Tibial nerve (tissue), 4 donors: ENCODE measurements around the gene SPIRE2.

ENCODE experiments used
- EP300 ChIP-seq, 2 donors: sonication (generic); formaldehyde crosslinking; IDR thresholded peaks; one replicate each; pipeline ENCODE4 v1.6.1; 2017; ENCODE audit warnings: antibody characterized with exemption in 2 of 2, mild to moderate bottlenecking in 1 of 2
- POLR2A ChIP-seq, 2 donors: fragments of 450-650 bp; IDR thresholded peaks; one replicate each; pipeline ENCODE4 v1.6.1; 2017; ENCODE audit warnings: antibody characterized with exemption in 2 of 2, mild to moderate bottlenecking in 2 of 2, moderate library complexity in 2 of 2
- TF ChIP-seq, protein P1 (sequence below), 5 experiments: fragments of 200-600 bp in 3 of 5; fragments of 450-650 bp in 2 of 5; sonication (generic) in 3 of 5; IDR thresholded peaks; one replicate each; pipeline ENCODE4 v1.5.1; 2016 to 2019; ENCODE audit warnings: antibody characterized with exemption in 5 of 5, mild to moderate bottlenecking in 3 of 5, moderate library complexity in 2 of 5

- TF ChIP-seq, protein P1, sequence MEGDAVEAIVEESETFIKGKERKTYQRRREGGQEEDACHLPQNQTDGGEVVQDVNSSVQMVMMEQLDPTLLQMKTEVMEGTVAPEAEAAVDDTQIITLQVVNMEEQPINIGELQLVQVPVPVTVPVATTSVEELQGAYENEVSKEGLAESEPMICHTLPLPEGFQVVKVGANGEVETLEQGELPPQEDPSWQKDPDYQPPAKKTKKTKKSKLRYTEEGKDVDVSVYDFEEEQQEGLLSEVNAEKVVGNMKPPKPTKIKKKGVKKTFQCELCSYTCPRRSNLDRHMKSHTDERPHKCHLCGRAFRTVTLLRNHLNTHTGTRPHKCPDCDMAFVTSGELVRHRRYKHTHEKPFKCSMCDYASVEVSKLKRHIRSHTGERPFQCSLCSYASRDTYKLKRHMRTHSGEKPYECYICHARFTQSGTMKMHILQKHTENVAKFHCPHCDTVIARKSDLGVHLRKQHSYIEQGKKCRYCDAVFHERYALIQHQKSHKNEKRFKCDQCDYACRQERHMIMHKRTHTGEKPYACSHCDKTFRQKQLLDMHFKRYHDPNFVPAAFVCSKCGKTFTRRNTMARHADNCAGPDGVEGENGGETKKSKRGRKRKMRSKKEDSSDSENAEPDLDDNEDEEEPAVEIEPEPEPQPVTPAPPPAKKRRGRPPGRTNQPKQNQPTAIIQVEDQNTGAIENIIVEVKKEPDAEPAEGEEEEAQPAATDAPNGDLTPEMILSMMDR (IDR thresholded peaks at IDR 0.05) = no peak
- TF ChIP-seq POLR2A (IDR thresholded peaks at IDR 0.05) (no peak), EP300 (IDR thresholded peaks at IDR 0.05) (no peak)
Observed at GRCh38 chr16:89895482-89896250, 67.4 kb downstream of the SPIRE2 start.
